ENCODE measurements around the gene OR10A2.
"Not testable (repeated sequence)": the region's sequence is repeated elsewhere in the genome, so short reads cannot be mapped to it uniquely, and the experiment has no call there.

The OR10A2 gene

GRCh38 chr11:6888830-6889229, 26.0 kb downstream of the OR10A2 start:
- DNase-seq = no peak

GRCh38 chr11:6889835-6890234, 27.0 kb downstream of the OR10A2 start:
- no peak for DNase-seq

GRCh38 chr11:6892400-6892799, 29.5 kb downstream of the OR10A2 start, which contains the start of gene OR2D2:
OR2D2 (minus strand) TSS chr11:6892500; CDS start chr11:6892500, 0 bp downstream.
- DNase-seq = no peak

- no peak for DNase-seq
Measured at GRCh38 chr11:6894097-6894496, 31.2 kb downstream of the OR10A2 start.

GRCh38 chr11:6895010-6895409, 32.2 kb downstream of the OR10A2 start:
- no peak for DNase-seq

- no peak for DNase-seq
Measured at GRCh38 chr11:6898911-6899310, 36.1 kb downstream of the OR10A2 start.

- no peak for DNase-seq
Measured at GRCh38 chr11:6900327-6900999, 37.6 kb downstream of the OR10A2 start.

- not testable (repeated sequence) for DNase-seq
Measured at GRCh38 chr11:6904804-6905203, 41.9 kb downstream of the OR10A2 start.

- DNase-seq = no peak
Measured at GRCh38 chr11:6911378-6911777, 48.5 kb downstream of the OR10A2 start.

- no peak for DNase-seq
Measured at GRCh38 chr11:6911948-6912347, 49.1 kb downstream of the OR10A2 start.

- DNase-seq = no peak
Measured at GRCh38 chr11:6919698-6920097, 56.8 kb downstream of the OR10A2 start.

GRCh38 chr11:6920702-6921101, 57.8 kb downstream of the OR10A2 start, which contains the start of gene OR2D3:
OR2D3 (plus strand) TSS chr11:6921002; CDS start chr11:6921002, 0 bp downstream.
- DNase-seq = no peak

Data from retina (tissue), 1 donor.